ENCODE measurements around the gene APOC4.
"Not testable (repeated sequence)": the region's sequence is repeated elsewhere in the genome, so short reads cannot be mapped to it uniquely, and the experiment has no call there.

APOC4 gene

DNA sequence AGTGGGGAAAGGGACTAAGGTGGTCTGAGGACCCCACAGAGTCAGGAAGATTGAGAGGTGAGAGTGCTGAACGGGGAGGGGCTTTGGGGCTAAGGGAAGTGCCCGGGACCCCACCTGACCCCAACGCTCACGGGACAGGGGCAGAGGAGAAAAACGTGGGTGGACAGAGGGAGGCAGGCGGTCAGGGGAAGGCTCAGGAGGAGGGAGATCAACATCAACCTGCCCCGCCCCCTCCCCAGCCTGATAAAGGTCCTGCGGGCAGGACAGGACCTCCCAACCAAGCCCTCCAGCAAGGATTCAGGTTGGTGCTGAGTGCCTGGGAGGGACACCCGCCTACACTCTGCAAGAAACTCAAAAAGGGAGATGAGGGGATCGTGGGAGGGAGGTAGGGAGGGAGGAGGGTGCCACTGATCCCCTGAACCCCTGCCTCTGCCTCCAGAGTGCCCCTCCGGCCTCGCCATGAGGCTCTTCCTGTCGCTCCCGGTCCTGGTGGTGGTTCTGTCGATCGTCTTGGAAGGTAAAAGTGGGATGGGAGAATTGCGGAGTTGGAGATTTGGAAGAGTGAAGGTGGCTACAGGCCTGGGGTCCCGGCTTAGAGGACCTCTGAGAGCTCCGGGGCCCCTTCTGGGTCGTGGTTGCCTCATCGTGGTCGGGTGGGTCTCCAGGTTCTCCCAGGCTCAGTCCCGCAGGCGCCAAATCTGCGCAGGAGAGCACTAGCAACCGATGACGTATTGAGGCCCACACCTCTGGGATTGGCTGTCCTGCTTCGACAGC is 27.4 kb upstream of the APOC4 start, which contains the start of gene APOC1:
TSS of gene APOC1 (plus strand) at position 176 of the 774 bp plus-strand sequence. CDS start at position 460, 284 bp downstream.
- DNase-seq (ENCODE audit: low read depth) = peak; percentile 52

- DNase-seq (ENCODE audit: low read depth) = no peak
Observed at GRCh38 chr19:44924243-44924725, 17.8 kb upstream of the APOC4 start.

DNA sequence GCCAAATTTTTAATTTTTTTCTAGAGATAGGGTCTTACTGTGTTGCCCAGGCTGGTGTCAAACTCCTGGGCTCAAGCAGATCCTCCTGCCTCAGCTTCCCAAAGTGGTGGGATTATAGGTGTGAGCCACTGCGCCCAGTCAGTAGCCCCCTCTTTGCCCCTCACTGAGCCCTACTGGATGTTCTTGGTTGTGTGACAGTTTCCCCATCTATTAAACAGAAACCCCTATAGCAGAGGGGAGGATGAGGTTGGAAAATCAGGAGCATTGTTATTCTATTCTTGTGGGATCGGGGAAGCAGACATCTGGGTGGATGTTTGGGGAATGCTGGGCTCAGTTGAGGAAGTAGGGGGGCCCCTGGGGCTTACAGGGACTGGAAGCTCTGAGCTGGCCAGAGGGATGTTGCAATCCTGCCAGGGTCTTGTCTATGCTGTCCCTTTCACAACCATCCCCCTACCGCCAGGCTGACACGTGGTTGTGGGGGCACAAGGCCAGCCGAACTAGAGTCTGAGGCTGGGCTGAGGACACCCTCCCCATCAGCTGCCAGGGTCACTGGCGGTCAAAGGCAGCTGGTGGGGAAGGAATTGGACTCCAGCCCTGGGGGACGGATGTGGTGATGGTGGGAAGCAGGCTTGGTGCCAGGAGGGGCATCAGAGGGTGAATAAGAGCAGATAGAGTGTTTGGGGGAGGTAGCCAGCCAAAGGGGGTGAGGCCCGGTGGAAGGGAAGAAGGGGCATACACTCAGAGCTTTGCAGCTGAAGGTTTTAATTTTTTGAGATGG is 16.7 kb upstream of the APOC4 start:
- DNase-seq (ENCODE audit: low read depth) = no peak

DNA sequence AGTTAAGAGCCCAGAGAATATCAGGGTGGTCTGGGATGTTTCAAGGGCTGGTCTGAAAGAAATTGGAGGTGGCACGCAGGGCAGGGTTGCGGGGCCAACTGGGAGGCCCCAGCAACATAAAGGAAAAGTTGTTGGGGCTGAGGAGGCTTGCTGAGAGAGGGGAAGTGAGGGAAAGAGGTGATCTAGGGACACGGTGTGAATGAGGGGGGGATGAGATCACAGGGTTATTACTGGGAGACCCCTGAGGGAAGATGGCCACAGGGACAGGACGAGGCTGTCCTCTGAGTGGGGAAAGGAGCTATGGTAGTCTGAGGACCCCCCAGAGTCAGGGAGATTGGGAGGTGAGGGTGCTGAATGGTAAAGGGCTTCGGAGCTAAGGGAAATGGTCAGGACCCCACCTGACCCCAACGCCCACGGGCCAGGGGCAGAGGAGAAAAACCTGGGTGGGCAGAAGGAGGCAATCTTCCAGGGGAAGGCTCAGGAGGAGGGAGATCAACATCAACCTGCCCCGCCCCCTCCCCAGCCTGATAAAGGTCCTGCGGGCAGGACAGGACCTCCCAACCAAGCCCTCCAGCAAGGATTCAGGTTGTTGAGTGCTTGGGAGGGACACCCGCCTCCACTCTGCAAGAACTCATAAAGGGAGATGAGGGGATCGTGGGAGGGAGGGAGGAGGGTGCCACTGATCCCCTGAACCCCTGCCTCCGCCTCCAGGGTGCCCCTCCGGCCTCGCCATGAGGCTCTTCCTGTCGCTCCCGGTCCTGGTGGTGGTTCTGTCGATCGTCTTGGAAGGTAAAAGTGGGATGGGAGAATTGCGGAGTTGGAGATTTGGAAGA is 15.6 kb upstream of the APOC4 start:
- DNase-seq (ENCODE audit: low read depth) = not testable (repeated sequence)

DNA sequence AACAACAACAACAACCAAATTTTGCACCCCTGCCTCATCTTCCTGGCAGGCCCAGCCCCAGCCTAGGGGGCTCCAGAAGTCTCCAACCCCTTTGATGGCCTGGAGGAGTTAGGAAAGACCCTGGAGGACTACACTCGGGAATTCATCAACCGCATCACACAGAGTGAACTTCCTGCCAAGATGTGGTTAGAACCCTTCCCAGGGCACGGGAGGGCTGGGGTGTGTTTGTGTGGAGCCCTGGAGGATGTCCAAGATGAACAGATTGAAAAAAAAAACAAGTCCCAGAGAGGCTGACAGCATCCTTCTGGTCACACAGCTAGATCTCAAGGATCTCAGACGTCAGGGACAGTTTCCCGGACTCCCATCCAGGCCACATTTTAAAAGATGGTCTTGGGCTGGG is 14.3 kb upstream of the APOC4 start:
- DNase-seq (ENCODE audit: low read depth) = no peak

DNA sequence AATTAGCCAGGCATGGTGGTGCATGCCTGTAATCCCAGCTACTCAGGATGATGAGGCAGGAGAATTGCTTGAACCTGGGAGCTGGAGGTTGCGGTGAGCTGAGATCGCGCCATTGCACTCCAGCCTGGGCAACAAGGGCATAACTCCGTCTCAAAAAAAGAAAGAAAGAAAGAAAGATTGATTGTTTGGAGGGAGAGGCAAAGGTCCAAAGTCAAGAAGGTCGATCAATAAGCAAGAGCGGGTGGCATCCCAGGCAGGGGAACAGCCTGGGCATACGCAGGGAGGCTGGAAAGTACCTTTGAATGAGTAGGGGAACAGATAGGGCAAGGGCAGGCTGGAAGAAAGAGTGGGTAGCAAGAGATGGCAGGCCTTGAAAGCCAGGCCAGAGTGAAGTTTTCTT is 11.9 kb upstream of the APOC4 start:
- no peak for DNase-seq (ENCODE audit: low read depth)

DNA sequence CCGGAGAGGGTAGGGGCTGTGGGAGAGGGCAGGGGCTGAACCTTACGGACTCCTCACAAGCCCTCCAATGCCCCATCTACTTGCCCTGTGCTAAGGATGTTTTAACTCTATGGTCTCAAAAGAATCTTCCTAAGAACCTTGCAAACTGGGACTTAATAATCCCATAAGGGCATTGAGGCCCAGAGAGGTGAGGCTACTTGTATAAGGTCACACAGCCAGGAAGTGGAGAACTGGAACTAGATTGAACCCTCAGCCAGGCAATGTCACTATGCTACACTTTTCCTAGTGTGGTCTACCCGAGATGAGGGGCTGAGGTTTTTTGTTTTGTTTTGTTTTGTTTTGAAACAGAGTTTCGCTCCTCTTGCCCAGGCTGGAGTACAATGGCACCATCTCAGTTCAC is 10.5 kb upstream of the APOC4 start:
- DNase-seq (ENCODE audit: low read depth) = no peak

DNA sequence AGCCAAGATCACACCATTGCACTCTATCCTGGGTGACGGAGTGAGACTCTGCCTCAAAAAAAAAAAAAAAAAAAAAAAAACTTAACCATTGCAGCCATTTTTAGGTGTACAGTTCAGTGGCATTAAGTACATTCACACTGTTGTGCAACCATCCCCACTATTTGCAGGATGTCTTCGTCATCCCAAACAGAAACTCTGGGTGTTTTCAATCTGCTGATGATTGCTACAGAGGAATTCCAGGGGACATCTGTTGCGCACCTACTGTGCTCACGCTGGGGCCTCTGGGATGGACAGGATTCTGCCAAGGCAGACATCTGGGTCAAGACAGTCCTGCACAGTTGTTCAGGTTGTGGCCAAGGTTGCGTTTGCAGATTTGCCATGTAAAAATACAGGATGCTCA is 2.4 kb upstream of the APOC4 start:
- no peak for DNase-seq (ENCODE audit: low read depth)

DNA sequence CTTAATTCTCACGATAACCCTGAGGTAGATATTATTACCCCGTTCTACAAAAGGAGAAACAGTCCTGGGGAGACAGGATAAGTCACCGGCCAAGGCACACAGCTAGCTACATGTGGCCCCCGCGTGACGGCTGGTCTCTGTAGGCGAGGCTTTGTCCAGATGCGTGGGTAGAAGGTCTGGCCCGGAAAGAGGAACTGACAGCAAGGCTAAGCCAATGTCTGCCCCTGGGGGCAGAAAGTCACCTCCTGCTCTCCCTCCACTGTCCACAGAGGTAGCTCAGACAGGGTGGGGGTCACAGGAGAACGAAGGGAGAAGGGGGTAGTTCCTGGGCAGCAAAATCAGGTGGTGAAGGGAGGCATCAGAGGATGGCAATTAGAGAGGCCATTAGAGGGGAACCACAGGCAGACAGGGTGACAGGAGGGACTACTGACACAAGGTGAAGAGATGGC is 1.8 kb downstream of the APOC4 start:
- DNase-seq (ENCODE audit: low read depth) = no peak

DNA sequence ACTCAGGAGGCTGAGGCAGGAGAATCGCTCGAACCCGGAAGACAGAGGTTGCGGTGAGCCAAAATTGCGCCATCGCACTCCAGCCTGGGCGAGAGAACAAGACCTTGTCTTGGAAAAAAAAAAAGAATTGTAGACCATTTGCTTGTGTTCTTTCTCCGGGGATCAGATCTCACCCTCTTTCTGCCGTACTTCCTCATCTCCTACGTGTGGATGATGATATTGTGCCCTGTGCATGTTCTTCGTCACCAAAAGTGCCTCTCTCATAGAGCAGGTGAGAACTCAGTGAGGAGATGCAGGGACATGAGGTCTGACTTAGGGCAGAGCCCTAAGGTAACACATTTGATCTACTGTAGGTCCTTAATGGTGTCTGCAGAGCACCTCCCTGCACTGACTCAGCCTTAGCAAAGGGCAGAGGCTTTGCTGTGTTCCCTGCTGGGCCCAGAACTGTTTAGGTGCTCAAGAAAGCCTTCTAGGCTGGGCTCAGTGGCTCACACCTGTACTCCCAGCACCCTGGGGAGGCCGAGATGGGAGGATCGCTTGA is 5.1 kb downstream of the APOC4 start:
- DNase-seq (ENCODE audit: low read depth) = no peak

GRCh38 chr19:44948237-44948636 is 6.2 kb downstream of the APOC4 start:
- no peak for DNase-seq (ENCODE audit: low read depth)

GRCh38 chr19:44948763-44949374 is 6.8 kb downstream of the APOC4 start:
- DNase-seq (ENCODE audit: low read depth) = no peak

DNA sequence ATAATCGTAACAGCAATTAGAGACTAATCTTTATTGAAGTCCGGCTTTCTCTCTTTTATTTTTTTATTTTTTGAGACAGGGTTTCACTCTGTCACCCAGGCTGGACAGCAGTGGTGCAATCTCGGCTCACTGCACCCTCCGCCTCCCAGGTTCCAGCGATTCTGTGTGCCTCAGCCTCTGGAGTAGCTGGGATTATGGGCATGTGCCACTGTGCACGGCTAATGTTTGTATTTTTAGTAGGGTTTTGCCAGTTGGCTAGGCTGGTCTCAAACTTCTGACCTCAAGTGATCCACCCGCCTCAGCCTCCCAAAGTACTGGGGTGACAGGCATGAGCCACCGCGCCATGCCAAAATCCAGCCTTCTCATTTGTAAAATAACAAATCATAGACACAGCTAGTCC is 7.5 kb downstream of the APOC4 start:
- DNase-seq (ENCODE audit: low read depth) = no peak

DNA sequence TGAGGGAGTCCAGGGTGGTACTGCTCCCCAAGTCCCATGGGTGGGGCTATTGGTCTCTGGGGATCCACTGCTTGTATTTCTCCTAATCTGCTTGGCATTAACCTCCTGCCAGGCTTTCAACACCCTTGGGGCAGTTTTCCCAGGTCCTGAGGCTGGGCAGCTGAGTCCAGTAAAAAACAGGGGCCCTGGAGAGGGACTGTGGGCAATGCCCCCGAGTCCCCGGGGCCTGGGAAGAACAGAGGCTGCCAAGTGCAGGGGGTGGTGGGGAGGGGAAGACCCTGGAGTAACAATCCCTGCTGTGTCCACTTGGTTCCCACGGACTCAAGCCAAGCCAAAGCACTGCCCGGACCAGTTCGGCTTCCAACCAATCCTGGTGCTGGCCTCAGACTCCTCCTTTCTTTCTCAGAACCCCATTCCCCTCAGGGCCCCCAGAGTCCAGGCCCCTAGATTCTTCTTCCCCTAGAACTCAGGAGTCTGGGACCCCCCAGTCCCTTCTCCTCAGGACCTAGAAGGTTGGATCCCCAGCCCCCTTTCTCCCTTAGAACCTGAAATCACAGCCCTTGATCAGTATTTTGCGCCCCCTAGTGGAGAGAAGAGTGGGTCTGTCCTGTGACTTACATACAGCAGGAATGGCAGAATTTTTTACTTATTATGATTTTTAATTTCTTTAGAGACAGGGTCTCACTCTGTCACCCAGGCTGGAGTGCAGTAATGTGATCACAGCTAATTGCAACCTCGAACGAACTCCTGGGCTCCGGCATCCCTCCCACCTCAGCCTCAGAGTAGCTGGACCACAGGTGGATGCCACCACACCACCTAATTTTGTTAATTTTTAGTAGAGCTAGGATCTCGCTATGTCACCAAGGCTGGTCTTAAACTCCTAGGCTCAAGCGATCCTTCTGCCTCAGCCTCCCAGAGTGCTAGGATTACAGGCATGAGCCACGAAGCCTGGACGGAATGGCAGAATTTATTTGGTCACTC is 9.4 kb downstream of the APOC4 start:
- DNase-seq (ENCODE audit: low read depth) = peak; percentile 43

DNA sequence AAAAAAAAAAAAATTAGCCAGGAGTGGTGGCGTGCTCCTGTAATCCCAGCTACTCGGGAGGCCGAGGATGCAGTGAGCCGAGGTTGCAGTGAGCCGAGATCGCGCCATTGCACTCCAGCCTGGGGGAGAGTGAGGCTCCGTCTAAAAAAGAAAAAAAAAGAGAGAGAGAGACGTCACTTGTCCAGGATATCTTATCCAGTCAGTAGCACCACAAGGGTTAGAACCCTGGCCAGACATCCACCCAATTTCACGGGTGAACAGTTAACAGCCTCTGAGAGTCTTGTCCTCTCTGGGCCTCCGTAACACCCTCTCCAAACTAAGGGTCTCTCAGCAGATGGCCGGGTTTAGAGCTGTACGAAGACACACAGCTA is 12.2 kb downstream of the APOC4 start:
- no peak for DNase-seq (ENCODE audit: low read depth)

DNA sequence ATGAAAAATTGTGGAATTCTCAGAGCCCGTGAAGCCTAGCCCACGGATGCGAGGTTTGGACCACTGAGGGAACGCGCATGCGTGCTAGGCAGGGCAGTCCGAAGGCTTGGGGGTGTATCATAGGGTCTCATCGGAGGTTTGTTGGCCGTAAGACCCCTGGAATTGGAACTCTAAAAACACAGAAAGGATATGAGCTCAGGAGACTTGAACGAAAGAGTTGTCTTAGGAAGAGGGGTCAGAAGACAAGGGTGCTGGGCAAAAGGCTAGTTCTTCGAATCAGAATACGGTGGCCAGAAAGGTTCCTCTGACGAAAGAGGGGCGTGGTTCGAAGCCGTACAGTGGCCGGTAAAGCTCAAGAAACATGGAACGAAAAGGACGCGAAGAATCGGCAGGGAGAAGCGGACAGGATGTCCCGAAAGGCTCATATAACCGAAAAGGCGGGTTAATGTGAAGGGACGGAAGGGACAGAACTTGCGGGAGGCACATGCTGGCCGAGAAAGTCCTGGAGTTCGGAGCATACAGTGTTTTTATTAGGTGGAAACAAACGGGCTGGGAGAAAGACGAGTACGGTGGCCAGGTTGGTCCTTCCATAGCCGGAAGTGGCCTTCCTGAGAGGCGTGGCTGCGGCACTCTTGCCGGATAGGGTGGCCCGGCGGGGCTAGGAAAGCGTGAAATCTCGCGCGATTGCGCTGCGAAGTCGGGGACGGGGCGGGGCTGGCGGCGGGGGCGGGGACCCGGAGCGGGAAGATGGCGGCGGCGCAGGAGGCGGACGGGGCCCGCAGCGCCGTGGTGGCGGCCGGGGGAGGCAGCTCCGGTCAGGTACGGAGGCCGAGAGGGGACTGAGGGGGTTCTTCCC is 12.8 kb downstream of the APOC4 start, which contains the start of gene CLPTM1:
TSS of gene CLPTM1 (plus strand) at position 732 of the 856 bp plus-strand sequence. CDS start at position 748, 16 bp downstream.
- peak; percentile 93 for DNase-seq (ENCODE audit: low read depth)

GRCh38 chr19:44955505-44956439 is 13.7 kb downstream of the APOC4 start:
- DNase-seq (ENCODE audit: low read depth) = no peak

DNA sequence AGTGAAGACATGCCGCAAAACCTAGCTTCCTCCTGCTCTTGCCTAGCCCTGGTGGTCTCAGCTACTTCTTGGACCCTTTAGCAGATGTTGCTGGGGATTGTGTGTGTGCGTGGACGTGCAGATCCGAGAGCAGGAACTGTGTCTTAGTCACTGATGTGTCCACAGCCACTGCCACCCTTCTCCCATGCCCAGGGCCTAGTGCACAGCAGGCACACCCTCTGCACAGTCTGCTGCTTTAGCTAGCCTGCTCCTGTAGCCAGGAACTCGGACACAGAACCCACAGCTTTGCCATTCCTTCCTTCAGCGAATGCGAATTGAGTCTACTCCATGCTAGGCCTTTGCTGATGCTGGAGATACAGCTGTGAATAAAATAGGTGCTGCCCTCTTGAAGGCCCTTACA is 15.5 kb downstream of the APOC4 start:
- DNase-seq (ENCODE audit: low read depth) = no peak
